GM21515 (cell line): Measurements from ENCODE around the gene SLC16A7.

Source experiments
- ATAC-seq: cut with Tn5 transposase; IDR thresholded peaks from one replicate; pipeline ENCODE4 v1.9.1; 2021; ENCODE audit not compliant: unreplicated experiment

SLC16A7 gene

GRCh38 chr12:59833408-59833807 lies 237.6 kb downstream of the SLC16A7 start:
- no peak for ATAC-seq

- no peak for ATAC-seq
Measured at GRCh38 chr12:59834659-59835474, 239.0 kb downstream of the SLC16A7 start.
